PFSK-1 (cell line): ENCODE results near the gene NOP56.

Experiments
- FOXP2 ChIP-seq: optimal IDR thresholded peaks from 2 replicates; pipeline ENCODE3; 2011; ENCODE audit warnings: borderline replicate concordance, control low read depth, inconsistent platforms; ENCODE audit not compliant: insufficient read depth; ENCODE audit errors: extremely low read length, extremely low read depth
- POLR2AphosphoS5 ChIP-seq: IDR thresholded peaks from 2 replicates; pipeline ENCODE4 v1.6.1; 2012; ENCODE audit warnings: low read depth, mild to moderate bottlenecking, control low read depth, low read length, moderate library complexity
- REST ChIP-seq, 2 experiments: IDR thresholded peaks; 2 replicates each; pipeline versions ENCODE4 v1.6.1 to v1.8.0; 2011 to 2012; ENCODE audit warnings: low read depth in 2 of 2, low read length in 2 of 2, control low read depth in 1 of 2, inconsistent platforms in 1 of 2, mild to moderate bottlenecking in 1 of 2, moderate library complexity in 1 of 2; ENCODE audit not compliant: insufficient read depth in 1 of 2
- SIN3A ChIP-seq: IDR thresholded peaks from 2 replicates; pipeline ENCODE4 v1.6.1; 2012; ENCODE audit warnings: mild to moderate bottlenecking, low read length, moderate library complexity, borderline replicate concordance; ENCODE audit not compliant: insufficient read depth
- TAF1 ChIP-seq: IDR thresholded peaks from 2 replicates; pipeline ENCODE4 v1.6.1; 2012; ENCODE audit warnings: low read length, control low read depth, borderline replicate concordance; ENCODE audit not compliant: insufficient read depth

Gene NOP56

DNA sequence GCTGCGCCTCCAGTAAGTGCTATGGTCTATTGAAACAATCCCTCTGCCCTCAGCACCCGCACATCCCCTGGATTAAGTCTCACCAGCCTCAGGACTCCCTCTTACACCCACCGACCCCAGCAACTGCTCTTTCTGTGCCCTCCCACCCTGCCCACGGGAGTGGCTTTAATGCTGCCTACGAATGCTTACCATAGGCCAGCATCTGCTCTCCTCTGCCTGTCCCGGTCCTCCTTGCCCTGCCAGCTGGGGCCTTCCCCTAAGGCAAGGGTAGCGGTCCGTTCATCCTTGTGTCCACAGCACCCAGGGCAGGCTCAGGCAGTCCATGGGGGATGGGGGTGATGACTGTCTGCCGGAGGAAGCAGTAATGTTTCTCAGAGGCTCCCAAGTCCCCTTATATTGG, 44.2 kb downstream of the NOP56 start:
- TF ChIP-seq POLR2AphosphoS5: no peak
- TF ChIP-seq FOXP2: no peak
- no peak for TF ChIP-seq TAF1

DNA sequence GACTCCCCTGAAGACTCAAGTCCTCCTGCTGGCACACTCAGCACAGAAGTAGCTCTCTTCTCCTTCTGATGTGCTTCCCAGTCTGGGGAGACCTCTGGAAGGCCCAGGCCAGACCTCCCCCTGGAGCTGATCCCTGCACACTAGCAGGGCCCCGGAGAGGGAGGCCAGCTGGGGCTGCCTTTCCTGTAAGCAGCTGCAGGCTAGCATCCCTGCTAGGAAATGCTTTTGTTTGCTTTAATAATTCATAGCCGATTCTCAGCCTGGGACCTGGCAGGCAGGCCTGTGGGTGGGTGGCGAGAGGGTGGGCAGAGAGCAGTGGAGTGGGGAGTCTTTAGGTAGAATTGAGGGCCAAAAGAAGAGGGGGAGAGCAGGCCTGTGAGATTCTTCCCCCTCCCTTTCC, 45.3 kb downstream of the NOP56 start:
- TF ChIP-seq SIN3A (no peak), TAF1 (no peak), FOXP2 (no peak), REST (IDR thresholded peaks at IDR 0.05; ENCODE audit: insufficient read depth in 1 of 2, low read depth in 2 of 2, low read length in 2 of 2) (no peak), POLR2AphosphoS5 (no peak)

DNA sequence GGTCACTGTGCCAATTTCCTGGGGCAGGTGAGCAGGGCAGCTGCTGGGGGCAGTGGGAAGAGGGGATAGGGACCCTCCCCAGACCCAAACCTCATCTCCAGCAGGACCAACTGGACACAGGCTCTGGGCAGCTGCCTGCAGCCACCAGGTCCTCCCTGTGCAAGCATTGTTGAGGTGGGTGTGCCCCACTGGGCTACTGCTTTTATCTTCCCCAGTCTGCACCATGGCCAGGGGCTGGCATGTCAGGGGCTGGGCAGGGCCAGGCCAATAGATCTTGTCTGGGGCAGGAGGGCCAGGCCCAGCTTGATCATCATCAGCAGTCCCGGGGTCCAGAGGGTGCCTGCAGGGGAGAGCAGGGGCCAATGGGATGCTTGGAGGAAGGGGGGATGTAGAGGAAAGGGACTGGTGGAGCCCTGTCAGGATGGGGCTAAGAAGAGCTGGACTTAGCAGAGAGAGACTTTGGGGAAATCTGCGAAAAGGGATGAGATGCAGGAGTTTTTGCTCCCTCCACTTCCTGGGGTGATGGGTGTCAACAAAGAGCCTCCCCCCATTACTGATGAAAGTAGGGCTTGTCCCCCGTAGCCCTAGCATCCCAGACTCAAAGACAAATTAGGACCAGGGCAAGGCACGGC, 45.9 kb downstream of the NOP56 start:
- no peak for TF ChIP-seq REST (IDR thresholded peaks at IDR 0.05; ENCODE audit: insufficient read depth in 1 of 2, low read depth in 2 of 2, low read length in 2 of 2)
- TF ChIP-seq SIN3A: no peak
- no peak for TF ChIP-seq TAF1
- no peak for TF ChIP-seq POLR2AphosphoS5
- no peak for TF ChIP-seq FOXP2

GRCh38 chr20:2698912-2699311, 46.5 kb downstream of the NOP56 start:
- TF ChIP-seq SIN3A (no peak), POLR2AphosphoS5 (no peak), TAF1 (no peak), REST (IDR thresholded peaks at IDR 0.05; ENCODE audit: insufficient read depth in 1 of 2, low read depth in 2 of 2, low read length in 2 of 2) (no peak), FOXP2 (no peak)

DNA sequence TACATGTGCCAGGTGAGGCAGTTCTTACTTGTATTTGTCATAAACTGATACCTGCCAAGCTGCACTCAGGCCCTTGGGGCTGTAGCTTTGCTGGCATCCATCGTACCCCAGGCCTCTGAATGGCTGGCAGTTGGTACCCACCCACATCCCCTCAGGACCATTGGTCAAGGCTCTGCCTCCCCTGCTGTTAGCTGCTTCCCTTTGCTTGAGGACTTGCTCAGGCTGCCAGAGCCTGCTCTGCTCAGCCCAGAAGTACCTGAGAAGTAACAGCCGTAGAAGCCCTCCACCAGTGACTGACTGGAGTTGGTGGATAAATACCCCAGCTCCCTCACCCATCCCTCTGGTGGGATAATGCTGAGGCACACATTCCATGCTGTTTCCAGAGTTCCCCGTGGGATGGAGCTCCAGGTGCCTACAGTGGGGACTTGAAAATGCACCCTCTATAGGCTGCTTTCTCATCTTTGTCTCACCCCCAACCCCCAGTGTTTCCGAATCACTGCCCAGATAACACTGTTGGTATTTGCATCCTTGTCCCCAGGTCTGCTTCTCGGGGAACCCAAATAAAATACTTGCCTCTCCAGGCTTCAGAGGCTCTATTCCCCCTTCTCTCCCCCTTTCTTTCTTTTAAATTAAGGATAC, 47.5 kb downstream of the NOP56 start:
- TF ChIP-seq TAF1 (no peak), SIN3A (no peak), POLR2AphosphoS5 (no peak), REST (IDR thresholded peaks at IDR 0.05; ENCODE audit: insufficient read depth in 1 of 2, low read depth in 2 of 2, low read length in 2 of 2) (no peak), FOXP2 (no peak)
